Measurements from ENCODE around the gene FGF8.

Gene FGF8

DNA sequence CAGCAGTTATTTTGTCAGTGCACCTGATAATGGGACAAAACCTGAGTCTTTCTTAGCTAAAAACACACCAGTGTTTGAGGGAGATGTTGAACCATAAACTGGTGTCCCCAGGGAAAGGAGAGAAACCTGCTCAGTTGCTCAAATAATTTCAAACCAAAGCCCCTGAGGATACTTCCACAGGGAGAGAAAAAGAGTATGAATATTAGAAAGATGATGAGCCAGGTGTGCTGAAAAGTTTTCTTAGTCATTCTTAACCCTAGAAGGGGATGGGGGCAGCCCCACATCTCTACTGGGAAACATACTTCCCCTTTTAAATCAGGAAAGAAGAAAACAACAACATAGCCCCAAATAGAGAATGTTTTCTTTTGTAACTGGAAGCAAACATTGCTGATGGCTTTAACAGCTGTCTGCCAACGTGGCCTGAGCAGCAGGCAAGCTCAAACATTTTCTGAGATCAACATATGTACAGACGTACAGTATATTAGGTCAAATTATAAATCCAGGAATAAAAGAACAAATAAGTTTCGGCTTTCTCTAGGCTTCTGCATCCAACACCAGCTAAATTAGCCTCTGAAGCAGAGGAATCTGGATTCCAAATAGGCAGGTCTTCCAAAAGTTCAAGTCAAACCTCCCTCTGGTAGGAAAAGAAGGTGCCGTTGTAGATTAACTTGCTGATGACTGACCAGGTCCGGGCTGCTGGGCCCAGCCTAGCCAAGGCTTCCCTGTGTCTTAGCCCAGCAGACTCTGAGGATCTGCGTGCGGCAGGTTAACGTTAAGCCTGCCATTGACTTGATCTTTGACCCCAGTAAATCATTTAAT is 50.4 kb downstream of the FGF8 start:
- DNase-seq, result no peak

GRCh38 chr10:101724446-101724845 is 51.5 kb downstream of the FGF8 start:
- no peak for DNase-seq

- DNase-seq, result no peak
Measured at GRCh38 chr10:101723176-101723575, 52.7 kb downstream of the FGF8 start.

- no peak for DNase-seq
Measured at GRCh38 chr10:101721806-101722205, 54.1 kb downstream of the FGF8 start.

- no peak for DNase-seq
Measured at GRCh38 chr10:101720606-101721230, 55.2 kb downstream of the FGF8 start.
